K562 (cell line): ENCODE results near the gene ASCC2. TPM values are rescaled to one million over a fixed set of nuclear protein-coding genes. Genes with fewer than 3 reads are reported as not detected.

Source experiments
- ARID1B ChIP-seq: fragments of 450-650 bp; IDR thresholded peaks from 2 replicates; pipeline ENCODE4 v1.6.1; 2016; ENCODE audit warnings: antibody characterized with exemption, mild to moderate bottlenecking, inconsistent platforms
- BCOR ChIP-seq: fragments of 450-650 bp; IDR thresholded peaks from 2 replicates; pipeline ENCODE4 v1.6.1; 2016
- CBX3 ChIP-seq, 2 experiments: IDR thresholded peaks; 1 replicate in 1 of 2; 2 replicates in 1 of 2; pipeline ENCODE4 v1.6.1; 2012; ENCODE audit warnings: inconsistent platforms in 2 of 2, low read length in 2 of 2, borderline replicate concordance in 1 of 2, control low read depth in 1 of 2
- EHMT2 ChIP-seq: fragments of 450-650 bp; IDR thresholded peaks from 2 replicates; pipeline ENCODE4 v1.6.1; 2018; ENCODE audit warnings: antibody characterized with exemption
- GATA2 ChIP-seq: sonication (generic); formaldehyde crosslinking; IDR thresholded peaks from 2 replicates; pipeline ENCODE4 v1.4.0; 2020; ENCODE audit warnings: mild to moderate bottlenecking, missing genetic modification reagents
- GATAD2B ChIP-seq: fragments of 450-650 bp; IDR thresholded peaks from 2 replicates; pipeline ENCODE4 v1.6.1; 2017; ENCODE audit warnings: mild to moderate bottlenecking, borderline replicate concordance
- HMGN3 ChIP-seq: IDR thresholded peaks from 2 replicates; pipeline ENCODE4 v1.6.1; 2011; ENCODE audit warnings: borderline replicate concordance, low read depth, mild to moderate bottlenecking, mixed read lengths, low read length; ENCODE audit not compliant: insufficient read length; ENCODE audit errors: extremely low read depth
- KDM1A ChIP-seq, 2 experiments: fragments of 450-650 bp; IDR thresholded peaks; 2 replicates each; pipeline ENCODE4 v1.6.1; 2016; ENCODE audit warnings: mild to moderate bottlenecking in 2 of 2
- MCM2 ChIP-seq: fragments of 450-650 bp; IDR thresholded peaks from 2 replicates; pipeline ENCODE4 v1.6.1; 2017; ENCODE audit warnings: low read depth, mild to moderate bottlenecking
- MTA1 ChIP-seq: fragments of 450-650 bp; IDR thresholded peaks from 2 replicates; pipeline ENCODE4 v1.6.1; 2017; ENCODE audit warnings: borderline replicate concordance
- PRPF4 ChIP-seq: fragments of 200-400 bp; formaldehyde crosslinking; IDR thresholded peaks from one replicate; pipeline ENCODE4 v1.6.1; 2017; ENCODE audit warnings: low read length, low read depth, mild to moderate bottlenecking; ENCODE audit not compliant: insufficient read depth, poor library complexity, severe bottlenecking
- RCOR1 ChIP-seq, 2 experiments: IDR thresholded peaks; 2 replicates each; pipeline ENCODE4 v1.6.1; 2012; ENCODE audit warnings: low read depth in 2 of 2, low read length in 2 of 2, borderline replicate concordance in 1 of 2, improper control_type of control experiment in 1 of 2
- SP2 ChIP-seq: IDR thresholded peaks from 2 replicates; pipeline ENCODE4 v1.6.1; 2011; ENCODE audit warnings: mild to moderate bottlenecking, low read depth, low read length, moderate library complexity; ENCODE audit not compliant: poor library complexity, severe bottlenecking; ENCODE audit errors: extremely low read depth
- SPI1 ChIP-seq: IDR thresholded peaks from 2 replicates; pipeline ENCODE4 v1.6.1; 2011; ENCODE audit warnings: low read depth, low read length, control low read depth, borderline replicate concordance
- SREBF2 ChIP-seq: sonication (generic); formaldehyde crosslinking; IDR thresholded peaks from 2 replicates; pipeline ENCODE4 v1.4.0; 2020; ENCODE audit warnings: mild to moderate bottlenecking, missing genetic modification reagents
- TCF3 ChIP-seq: sonication (generic); formaldehyde crosslinking; IDR thresholded peaks from 2 replicates; pipeline ENCODE4 v1.4.0; 2020; ENCODE audit warnings: mild to moderate bottlenecking, missing genetic modification reagents
- polyA plus RNA-seq, 8 experiments: library from polyadenylated mRNA; depleted of rRNA in 4 of 8; stranded (reverse) in 5 of 8; unstranded in 3 of 8; fragments of >200 nt; fragmentation: Nextera tagmentation in 2 of 8; fragmentation: Illumina TruSeq in 1 of 8; extraction: Ambion mirVana in 2 of 8; extraction: Trizol in 1 of 8; gene quantifications; 2 replicates each; pipeline versions ENCODE4 v1.2.1 to v1.2.3, GENCODE V29; 2011 to 2014; ENCODE audit warnings: inconsistent platforms in 1 of 8, missing spikeins in 1 of 8
- total RNA-seq, 7 experiments: library from RNA; depleted of rRNA in 6 of 7; stranded (reverse); fragments of >200 nt in 6 of 7; fragmentation: Illumina TruSeq in 2 of 7; extraction: Trizol in 2 of 7; gene quantifications; 2 replicates each; pipeline versions ENCODE4 v1.2.1 to v1.2.3, GENCODE V29; 2011 to 2021; ENCODE audit warnings: low replicate concordance in 1 of 7
- TF ChIP-seq, protein P1 (sequence below), 2 experiments: fragments of 250-450 bp in 1 of 2; fragments of 450-650 bp in 1 of 2; sonication (Bioruptor Pico) in 1 of 2; IDR thresholded peaks; 2 replicates each; pipeline versions ENCODE4 v1.6.1 to v1.8.0; 2016 to 2021; ENCODE audit warnings: mild to moderate bottlenecking in 2 of 2, moderate library complexity in 2 of 2, missing compliant biosample characterization in 1 of 2, missing genetic modification characterization in 1 of 2
- TF ChIP-seq, protein P2 (sequence below): IDR thresholded peaks from 2 replicates; pipeline ENCODE4 v1.6.1; 2012; ENCODE audit warnings: low read depth, low read length, improper control_type of control experiment, borderline replicate concordance
- TF ChIP-seq, protein P3 (sequence below): fragments of 450-650 bp; formaldehyde crosslinking; IDR thresholded peaks from 2 replicates; pipeline ENCODE4 v1.4.0; 2022; ENCODE audit warnings: missing genetic modification characterization
- TF ChIP-seq, protein P4 (sequence below): fragments of 250-450 bp; sonication (Bioruptor Pico); IDR thresholded peaks from 2 replicates; pipeline ENCODE4 v1.5.0; 2020; ENCODE audit warnings: mild to moderate bottlenecking

Gene ASCC2
- total and polyA plus RNA-seq, 9 of the 15 experiments (the other 6 are each of a cell fraction or from before 2014, with no cell fraction given): 4.0 to 46.7 (median 26.8) TPM

DNA sequence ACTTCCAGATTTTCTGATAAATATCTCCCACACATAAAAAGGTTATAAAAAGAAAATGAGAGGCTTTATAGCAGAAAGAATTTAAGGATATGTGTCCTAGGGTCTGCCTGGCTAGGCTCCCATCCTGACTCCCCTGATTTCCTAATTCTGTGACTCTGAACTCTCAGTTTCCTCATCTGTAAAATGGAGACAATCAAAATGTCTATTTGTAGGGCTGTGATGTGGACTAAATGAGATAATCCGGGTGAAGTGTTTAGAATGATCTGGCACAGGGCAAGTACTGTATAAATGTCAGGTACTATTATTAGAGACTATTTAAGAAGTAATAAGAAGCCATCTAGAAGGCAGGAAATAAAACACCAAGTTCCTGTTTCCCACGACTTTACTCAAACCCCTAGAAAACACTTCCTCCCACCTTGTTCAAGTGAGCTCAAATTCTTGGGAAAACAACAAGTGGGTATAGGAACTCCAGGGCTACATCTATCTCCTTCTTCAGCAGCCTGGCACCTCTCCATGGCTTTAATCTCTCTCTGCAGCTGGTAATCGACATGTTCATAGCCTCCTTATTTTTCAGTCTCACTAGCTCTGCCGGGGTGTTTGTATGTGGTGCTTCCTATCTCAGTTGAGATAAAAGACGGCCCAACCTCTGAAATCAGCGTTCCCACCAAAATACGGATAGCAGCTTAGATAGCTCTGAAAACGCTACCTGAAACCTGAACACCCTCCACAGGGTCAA, 6.7 kb downstream of the ASCC2 start (continued):
- TF ChIP-seq, protein P1, sequence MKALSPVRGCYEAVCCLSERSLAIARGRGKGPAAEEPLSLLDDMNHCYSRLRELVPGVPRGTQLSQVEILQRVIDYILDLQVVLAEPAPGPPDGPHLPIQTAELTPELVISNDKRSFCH (CRISPR knock-in tag; IDR thresholded peaks at IDR 0.05): no peak
- TF ChIP-seq, protein P1 (tag; IDR thresholded peaks at IDR 0.05): no peak
- TF ChIP-seq CBX3 (IDR thresholded peaks at IDR 0.05; ENCODE audit: borderline replicate concordance in 1 of 2, low read length in 2 of 2): no peak
- TF ChIP-seq GATA2 (CRISPR knock-in tag): no peak
- 0 out of 4 replicates have a peak, but pooled peaks of 1 of the 2 experiments have one; percentile 26 for TF ChIP-seq KDM1A (IDR thresholded peaks at IDR 0.05)
- TF ChIP-seq ARID1B: peak; percentile 70
- peak; percentile 81 for TF ChIP-seq BCOR
- 0 out of 4 replicates have a peak, but pooled peaks of 1 of the 2 experiments have one; percentile 19 for TF ChIP-seq RCOR1 (IDR thresholded peaks at IDR 0.05; ENCODE audit: borderline replicate concordance in 1 of 2, low read depth in 2 of 2, low read length in 2 of 2)
- TF ChIP-seq MTA1: no peak
- 0 out of 2 replicates have a peak, but pooled peaks have one; percentile 13 for TF ChIP-seq SPI1
- no peak for TF ChIP-seq SP2
- TF ChIP-seq HMGN3: no peak
- TF ChIP-seq, protein P2, sequence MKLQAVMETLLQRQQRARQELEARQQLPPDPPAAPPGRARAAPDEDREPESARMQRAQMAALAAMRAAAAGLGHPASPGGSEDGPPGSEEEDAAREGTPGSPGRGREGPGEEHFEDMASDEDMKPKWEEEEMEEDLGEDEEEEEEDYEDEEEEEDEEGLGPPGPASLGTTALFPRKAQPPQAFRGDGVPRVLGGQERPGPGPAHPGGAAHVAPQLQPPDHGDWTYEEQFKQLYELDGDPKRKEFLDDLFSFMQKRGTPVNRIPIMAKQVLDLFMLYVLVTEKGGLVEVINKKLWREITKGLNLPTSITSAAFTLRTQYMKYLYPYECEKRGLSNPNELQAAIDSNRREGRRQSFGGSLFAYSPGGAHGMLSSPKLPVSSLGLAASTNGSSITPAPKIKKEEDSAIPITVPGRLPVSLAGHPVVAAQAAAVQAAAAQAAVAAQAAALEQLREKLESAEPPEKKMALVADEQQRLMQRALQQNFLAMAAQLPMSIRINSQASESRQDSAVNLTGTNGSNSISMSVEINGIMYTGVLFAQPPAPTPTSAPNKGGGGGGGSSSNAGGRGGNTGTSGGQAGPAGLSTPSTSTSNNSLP: no peak
- peak; percentile 61 for TF ChIP-seq TCF3 (CRISPR knock-in tag)
- TF ChIP-seq, protein P3, sequence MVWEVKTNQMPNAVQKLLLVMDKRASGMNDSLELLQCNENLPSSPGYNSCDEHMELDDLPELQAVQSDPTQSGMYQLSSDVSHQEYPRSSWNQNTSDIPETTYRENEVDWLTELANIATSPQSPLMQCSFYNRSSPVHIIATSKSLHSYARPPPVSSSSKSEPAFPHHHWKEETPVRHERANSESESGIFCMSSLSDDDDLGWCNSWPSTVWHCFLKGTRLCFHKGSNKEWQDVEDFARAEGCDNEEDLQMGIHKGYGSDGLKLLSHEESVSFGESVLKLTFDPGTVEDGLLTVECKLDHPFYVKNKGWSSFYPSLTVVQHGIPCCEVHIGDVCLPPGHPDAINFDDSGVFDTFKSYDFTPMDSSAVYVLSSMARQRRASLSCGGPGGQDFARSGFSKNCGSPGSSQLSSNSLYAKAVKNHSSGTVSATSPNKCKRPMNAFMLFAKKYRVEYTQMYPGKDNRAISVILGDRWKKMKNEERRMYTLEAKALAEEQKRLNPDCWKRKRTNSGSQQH: no peak
- no peak for TF ChIP-seq EHMT2
- TF ChIP-seq PRPF4: no peak
- TF ChIP-seq, protein P4, sequence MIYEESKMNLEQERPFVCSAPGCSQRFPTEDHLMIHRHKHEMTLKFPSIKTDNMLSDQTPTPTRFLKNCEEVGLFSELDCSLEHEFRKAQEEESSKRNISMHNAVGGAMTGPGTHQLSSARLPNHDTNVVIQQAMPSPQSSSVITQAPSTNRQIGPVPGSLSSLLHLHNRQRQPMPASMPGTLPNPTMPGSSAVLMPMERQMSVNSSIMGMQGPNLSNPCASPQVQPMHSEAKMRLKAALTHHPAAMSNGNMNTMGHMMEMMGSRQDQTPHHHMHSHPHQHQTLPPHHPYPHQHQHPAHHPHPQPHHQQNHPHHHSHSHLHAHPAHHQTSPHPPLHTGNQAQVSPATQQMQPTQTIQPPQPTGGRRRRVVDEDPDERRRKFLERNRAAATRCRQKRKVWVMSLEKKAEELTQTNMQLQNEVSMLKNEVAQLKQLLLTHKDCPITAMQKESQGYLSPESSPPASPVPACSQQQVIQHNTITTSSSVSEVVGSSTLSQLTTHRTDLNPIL (CRISPR knock-in tag): no peak
- no peak for TF ChIP-seq MCM2
- TF ChIP-seq GATAD2B: no peak
- TF ChIP-seq SREBF2: no peak
